MCF 10A (cell line): ENCODE results near the gene CCDC60. TPM values are rescaled to one million over a fixed set of nuclear protein-coding genes. Genes with fewer than 3 reads are reported as not detected.

ENCODE experiments used
- BruUV-seq: library from RNA; stranded (reverse); fragments of 400-500 nt; replicated peaks from 2 replicates; lab custom pipeline; 2021; lab: Mats Ljungman, UMichigan
- CTCF ChIA-PET: fragments of 300-600 bp; sonication (Branson Sonifier 250); formaldehyde crosslinking; extraction: SDS; loops from one replicate; lab custom pipeline; 2021; ENCODE audit warnings: antibody characterized with exemption, inconsistent platforms; lab: Yijun Ruan, JAX
- POLR2A ChIA-PET: fragments of 300-600, 350-650 bp; sonication (Branson Sonifier 250); formaldehyde crosslinking; extraction: SDS; loops from one replicate; lab custom pipeline; 2020; ENCODE audit warnings: antibody characterized with exemption, inconsistent platforms; lab: Yijun Ruan, JAX
- DNase-seq: peaks from one replicate; pipeline ENCODE4 v3.0.0-alpha.2; 2018; ENCODE audit not compliant: unreplicated experiment
- H3K27ac Mint-ChIP-seq: one replicate; pipeline ENCODE4 v1.8.0; 2022; ENCODE audit warnings: mild to moderate bottlenecking, low read depth, mixed read lengths; ENCODE audit not compliant: unreplicated experiment
- H3K27me3 Mint-ChIP-seq: one replicate; pipeline ENCODE4 v1.8.0; 2022; ENCODE audit warnings: mixed read lengths; ENCODE audit not compliant: insufficient read depth, unreplicated experiment
- H3K36me3 Mint-ChIP-seq: one replicate; pipeline ENCODE4 v1.8.0; 2022; ENCODE audit warnings: mild to moderate bottlenecking, moderate library complexity, mixed read lengths; ENCODE audit not compliant: insufficient read depth, unreplicated experiment
- H3K4me1 Mint-ChIP-seq: one replicate; pipeline ENCODE4 v1.8.0; 2022; ENCODE audit warnings: mixed read lengths; ENCODE audit not compliant: insufficient read depth, unreplicated experiment
- H3K4me3 Mint-ChIP-seq: one replicate; pipeline ENCODE4 v1.8.0; 2022; ENCODE audit warnings: mild to moderate bottlenecking, moderate library complexity, mixed read lengths; ENCODE audit not compliant: unreplicated experiment
- H3K9me3 Mint-ChIP-seq: one replicate; pipeline ENCODE4 v1.8.0; 2022; ENCODE audit warnings: mixed read lengths; ENCODE audit not compliant: unreplicated experiment
- CTCF ChIP-seq: fragments of 200-600 bp; IDR thresholded peaks from one replicate; pipeline ENCODE4 v1.8.0; 2022; ENCODE audit warnings: antibody characterized with exemption, mild to moderate bottlenecking; ENCODE audit not compliant: unreplicated experiment
- intact Hi-C: fragments of 100-400 bp; cut with micrococcal nuclease; formaldehyde crosslinking; loops from 2 replicates; pipeline ENCODE4 v1.14.1; 2022
- total RNA-seq: library from RNA; stranded (reverse); gene quantifications from 2 replicates; pipeline ENCODE4 v1.2.3, GENCODE V29; 2022

The CCDC60 gene
- total RNA-seq, 1 experiment from 2014 or later = not detected

GRCh38 chr12:119447126-119447525 lies 112.6 kb downstream of the CCDC60 start:
- TF ChIP-seq CTCF = no peak
- DNase-seq = no peak
- no peak overlapping the region for H3K4me3 Mint-ChIP-seq
- ChIA-PET POLR2A (no interaction called here), CTCF (interaction anchor here (1.4 to 5.0 kb wide), 3 partner anchors 99 to 1069 kb away, joined by 3 to 49 read pairs (median 5); no protein-coding TSS in a partner anchor)
- H3K4me1 Mint-ChIP-seq = no peaks in the 10 kb centered on the region
- intact Hi-C loops = no loop called here
- no peaks in the 10 kb centered on the region for H3K27me3 Mint-ChIP-seq
- H3K9me3 Mint-ChIP-seq = no peaks in the 10 kb centered on the region
- no peaks in the 10 kb centered on the region for H3K36me3 Mint-ChIP-seq
- BruUV-seq = no TSS peak
- no peak overlapping the region for H3K27ac Mint-ChIP-seq

GRCh38 chr12:119447618-119448017 lies 113.1 kb downstream of the CCDC60 start:
- CTCF ChIA-PET = interaction anchor here (0.6 to 5.0 kb wide), 3 partner anchors 98 to 509 kb away, joined by 3 to 49 read pairs (median 4); no protein-coding TSS in a partner anchor

GRCh38 chr12:119448611-119449131 lies 114.1 kb downstream of the CCDC60 start:
- no peak overlapping the region for H3K27ac Mint-ChIP-seq
- no peak for TF ChIP-seq CTCF
- H3K4me3 Mint-ChIP-seq = no peak overlapping the region
- intact Hi-C loops = no loop called here
- H3K4me1 Mint-ChIP-seq = no peaks in the 10 kb centered on the region
- ChIA-PET POLR2A (no interaction called here), CTCF (interaction anchor here (0.6 kb wide), 2 partner anchors 35 to 178 kb away, joined by 3 read pairs; no protein-coding TSS in a partner anchor)
- BruUV-seq = no TSS peak
- H3K27me3 Mint-ChIP-seq = no peaks in the 10 kb centered on the region
- H3K9me3 Mint-ChIP-seq = peaks cover 5% of the 10 kb centered on the region
- DNase-seq = peak; percentile 13
- H3K36me3 Mint-ChIP-seq = no peaks in the 10 kb centered on the region

More at GRCh38 chr12:119447618-119448017, 113.1 kb downstream of the CCDC60 start:
- no peaks in the 10 kb centered on the region for H3K27me3 Mint-ChIP-seq
- no peaks in the 10 kb centered on the region for H3K9me3 Mint-ChIP-seq
- TF ChIP-seq CTCF = no peak
- DNase-seq = no peak
- no peaks in the 10 kb centered on the region for H3K36me3 Mint-ChIP-seq
- H3K4me3 Mint-ChIP-seq = no peak overlapping the region
- POLR2A ChIA-PET = no interaction called here
- no TSS peak for BruUV-seq
- no peak overlapping the region for H3K27ac Mint-ChIP-seq
- intact Hi-C loops = no loop called here
- H3K4me1 Mint-ChIP-seq = no peaks in the 10 kb centered on the region

- ChIA-PET POLR2A (no interaction called here), CTCF (interaction anchor here (1.0 kb wide), 1 partner anchor 37 kb away, joined by 3 read pairs; no protein-coding TSS in a partner anchor)
- no peaks in the 10 kb centered on the region for H3K4me1 Mint-ChIP-seq
- no peaks in the 10 kb centered on the region for H3K36me3 Mint-ChIP-seq
- intact Hi-C loops = no loop called here
- H3K9me3 Mint-ChIP-seq = peaks cover 16% of the 10 kb centered on the region
- no peak for DNase-seq
- H3K27ac Mint-ChIP-seq = no peak overlapping the region
- no peak overlapping the region for H3K4me3 Mint-ChIP-seq
- BruUV-seq = no TSS peak
- H3K27me3 Mint-ChIP-seq = no peaks in the 10 kb centered on the region
- TF ChIP-seq CTCF = no peak
These were observed 116.2 kb downstream of the CCDC60 start for GRCh38 chr12:119450771-119451170.
